Peyer's patch (tissue), 4 donors: ENCODE measurements around the gene SLC6A9.

Experiments used
- POLR2A ChIP-seq, 2 donors: fragments of 450-650 bp; IDR thresholded peaks; one replicate each; pipeline ENCODE4 v1.5.1; 2017; ENCODE audit warnings: antibody characterized with exemption in 2 of 2, mild to moderate bottlenecking in 2 of 2, moderate library complexity in 2 of 2
- TF ChIP-seq, protein P1 (sequence below), 6 experiments: fragments of 450-650 bp in 4 of 6; fragments of 200-600 bp in 2 of 6; sonication (generic) in 1 of 6; IDR thresholded peaks; one replicate each; pipeline ENCODE4 v1.5.1; 2017 to 2019; ENCODE audit warnings: antibody characterized with exemption in 6 of 6, mild to moderate bottlenecking in 3 of 6, moderate library complexity in 1 of 6

DNA sequence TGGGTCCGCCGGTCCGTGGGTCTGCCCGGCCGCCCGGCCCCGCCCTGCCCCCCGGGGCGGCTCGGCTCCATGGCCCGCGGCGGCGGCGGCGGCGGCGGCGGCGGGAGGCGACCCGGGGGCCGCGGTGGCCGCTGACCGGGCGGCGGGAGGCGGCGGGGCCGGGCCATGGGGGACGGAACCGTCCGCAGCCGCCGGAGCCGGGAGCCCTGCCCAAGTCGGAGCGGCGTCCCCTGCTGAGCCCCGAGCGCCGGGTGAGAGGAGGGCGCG lies 52.1 kb downstream of the SLC6A9 start:
- TF ChIP-seq, protein P1, sequence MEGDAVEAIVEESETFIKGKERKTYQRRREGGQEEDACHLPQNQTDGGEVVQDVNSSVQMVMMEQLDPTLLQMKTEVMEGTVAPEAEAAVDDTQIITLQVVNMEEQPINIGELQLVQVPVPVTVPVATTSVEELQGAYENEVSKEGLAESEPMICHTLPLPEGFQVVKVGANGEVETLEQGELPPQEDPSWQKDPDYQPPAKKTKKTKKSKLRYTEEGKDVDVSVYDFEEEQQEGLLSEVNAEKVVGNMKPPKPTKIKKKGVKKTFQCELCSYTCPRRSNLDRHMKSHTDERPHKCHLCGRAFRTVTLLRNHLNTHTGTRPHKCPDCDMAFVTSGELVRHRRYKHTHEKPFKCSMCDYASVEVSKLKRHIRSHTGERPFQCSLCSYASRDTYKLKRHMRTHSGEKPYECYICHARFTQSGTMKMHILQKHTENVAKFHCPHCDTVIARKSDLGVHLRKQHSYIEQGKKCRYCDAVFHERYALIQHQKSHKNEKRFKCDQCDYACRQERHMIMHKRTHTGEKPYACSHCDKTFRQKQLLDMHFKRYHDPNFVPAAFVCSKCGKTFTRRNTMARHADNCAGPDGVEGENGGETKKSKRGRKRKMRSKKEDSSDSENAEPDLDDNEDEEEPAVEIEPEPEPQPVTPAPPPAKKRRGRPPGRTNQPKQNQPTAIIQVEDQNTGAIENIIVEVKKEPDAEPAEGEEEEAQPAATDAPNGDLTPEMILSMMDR (IDR thresholded peaks at IDR 0.05): no peak
- no peak for TF ChIP-seq POLR2A (IDR thresholded peaks at IDR 0.05)
